Measurements from ENCODE around the gene ZNF888.

GRCh38 chr19:52922841-52923777, at the start of gene ZNF888:
- TF ChIP-seq POLR2A (IDR thresholded peaks at IDR 0.05) = peak; percentile 21
- TF ChIP-seq CTCF (IDR thresholded peaks at IDR 0.05) = no peak
